Neural cell (in vitro differentiated cells): ENCODE data around the gene SLC44A1. TPM values are rescaled to one million over a fixed set of nuclear protein-coding genes. Genes with fewer than 3 reads are reported as not detected.

ENCODE experiments used
- H2AFZ ChIP-seq: fragments of 200-600, 300-800 bp; sonication (generic), shearing (Covaris generic); 2 replicates; pipeline ENCODE4 v1.6.0; 2014; ENCODE audit warnings: low read depth, mild to moderate bottlenecking, antibody characterized with exemption, low read length, moderate library complexity
- H3F3A ChIP-seq: fragments of 200-600 bp; shearing (Covaris generic); 2 replicates; pipeline ENCODE4 v1.6.1; 2016; ENCODE audit warnings: mild to moderate bottlenecking, moderate library complexity, mixed read lengths, antibody characterized with exemption, low read length; ENCODE audit not compliant: insufficient read depth, poor library complexity, severe bottlenecking
- H3K27ac ChIP-seq: fragments of 200-600, 300-800 bp; sonication (generic), shearing (Covaris generic); 2 replicates; pipeline ENCODE4 v1.5.1; 2014; ENCODE audit warnings: mild to moderate bottlenecking, low read length, moderate library complexity
- H3K27me3 ChIP-seq: fragments of 300-800, 200-600 bp; sonication (generic), shearing (Covaris generic); 2 replicates; pipeline ENCODE4 v1.6.0; 2014; ENCODE audit warnings: mild to moderate bottlenecking, low read depth, low read length, moderate library complexity; ENCODE audit not compliant: insufficient read depth
- H3K36me3 ChIP-seq: fragments of 300-800, 200-600 bp; sonication (generic), shearing (Covaris generic); 2 replicates; pipeline ENCODE4 v1.5.1; 2014; ENCODE audit warnings: mild to moderate bottlenecking, antibody characterized with exemption, low read length, moderate library complexity; ENCODE audit not compliant: insufficient read depth
- H3K4me2 ChIP-seq: fragments of 300-800, 200-600 bp; sonication (generic), shearing (Covaris generic); 2 replicates; pipeline ENCODE4 v1.6.0; 2014; ENCODE audit warnings: mild to moderate bottlenecking, low read length
- H3K4me3 ChIP-seq: fragments of 300-800, 200-600 bp; sonication (generic), shearing (Covaris generic); 2 replicates; pipeline ENCODE4 v1.5.1; 2014; ENCODE audit warnings: mild to moderate bottlenecking, low read length, moderate library complexity
- H3K79me2 ChIP-seq: fragments of 200-600 bp; shearing (Covaris generic); replicated peaks from 2 replicates; pipeline ENCODE4 v1.6.0; 2014; ENCODE audit warnings: mild to moderate bottlenecking, low read length, moderate library complexity; ENCODE audit not compliant: insufficient read depth
- H3K9ac ChIP-seq: fragments of 300-800, 200-600 bp; sonication (generic), shearing (Covaris generic); 2 replicates; pipeline ENCODE4 v1.6.1; 2016; ENCODE audit warnings: mild to moderate bottlenecking, low read length, mixed read lengths
- H3K9me2 ChIP-seq: fragments of 200-600 bp; shearing (Covaris generic); 2 replicates; pipeline ENCODE4 v1.6.1; 2016; ENCODE audit warnings: mild to moderate bottlenecking, low read length, mixed read lengths; ENCODE audit not compliant: insufficient read depth
- H3K9me3 ChIP-seq: fragments of 200-600, 300-800 bp; sonication (generic), shearing (Covaris generic); 2 replicates; pipeline ENCODE4 v1.6.1; 2016; ENCODE audit warnings: mild to moderate bottlenecking, mixed run types, low read length, moderate library complexity, mixed read lengths
- H4K20me1 ChIP-seq: fragments of 200-600 bp; shearing (Covaris generic); 2 replicates; pipeline ENCODE4 v1.6.1; 2016; ENCODE audit warnings: mild to moderate bottlenecking, mixed run types; ENCODE audit not compliant: insufficient read depth
- EP300 ChIP-seq: fragments of 450-650 bp; conservative IDR thresholded peaks from 2 replicates; pipeline ENCODE4 v1.6.1; 2014; ENCODE audit warnings: antibody characterized with exemption, mild to moderate bottlenecking, moderate library complexity; ENCODE audit not compliant: poor library complexity, severe bottlenecking
- EZH2 ChIP-seq: fragments of 200-600, 300-800 bp; shearing (Covaris generic), sonication (generic); IDR thresholded peaks from 2 replicates; pipeline ENCODE4 v1.6.1; 2014; ENCODE audit warnings: antibody characterized with exemption, low read length, borderline replicate concordance, mild to moderate bottlenecking; ENCODE audit not compliant: insufficient read depth, poor library complexity, severe bottlenecking
- MXI1 ChIP-seq: fragments of 450-650 bp; conservative IDR thresholded peaks from 2 replicates; pipeline ENCODE4 v1.6.1; 2014; ENCODE audit warnings: antibody characterized with exemption, mild to moderate bottlenecking; ENCODE audit not compliant: poor library complexity, severe bottlenecking
- POLR2AphosphoS5 ChIP-seq: IDR thresholded peaks from 2 replicates; pipeline ENCODE4 v1.6.1; 2012
- RAD21 ChIP-seq: fragments of 450-650 bp; conservative IDR thresholded peaks from 2 replicates; pipeline ENCODE4 v1.6.1; 2014; ENCODE audit warnings: antibody characterized with exemption, mild to moderate bottlenecking, moderate library complexity
- SMC3 ChIP-seq: fragments of 450-650 bp; conservative IDR thresholded peaks from 2 replicates; pipeline ENCODE4 v1.6.1; 2014; ENCODE audit warnings: antibody characterized with exemption, mild to moderate bottlenecking, moderate library complexity; ENCODE audit not compliant: poor library complexity
- TAF1 ChIP-seq: IDR thresholded peaks from 2 replicates; pipeline ENCODE4 v1.6.1; 2012; ENCODE audit warnings: low read depth
- polyA plus RNA-seq: library from polyadenylated mRNA; depleted of rRNA; stranded (reverse); fragments of >200 nt; gene quantifications from 2 replicates; pipeline ENCODE4 v1.2.3, GENCODE V29; 2014
- TF ChIP-seq, protein P1 (sequence below): IDR thresholded peaks from 2 replicates; pipeline ENCODE4 v1.6.1; 2012; ENCODE audit warnings: borderline replicate concordance
- TF ChIP-seq, protein P2 (sequence below): fragments of 450-650 bp; IDR thresholded peaks from 2 replicates; pipeline ENCODE4 v1.5.1; 2014; ENCODE audit warnings: antibody characterized with exemption, mild to moderate bottlenecking, moderate library complexity; ENCODE audit not compliant: poor library complexity, severe bottlenecking

SLC44A1 gene
- polyA plus RNA-seq, 1 donor from 2014 or later: 3.9 TPM

DNA sequence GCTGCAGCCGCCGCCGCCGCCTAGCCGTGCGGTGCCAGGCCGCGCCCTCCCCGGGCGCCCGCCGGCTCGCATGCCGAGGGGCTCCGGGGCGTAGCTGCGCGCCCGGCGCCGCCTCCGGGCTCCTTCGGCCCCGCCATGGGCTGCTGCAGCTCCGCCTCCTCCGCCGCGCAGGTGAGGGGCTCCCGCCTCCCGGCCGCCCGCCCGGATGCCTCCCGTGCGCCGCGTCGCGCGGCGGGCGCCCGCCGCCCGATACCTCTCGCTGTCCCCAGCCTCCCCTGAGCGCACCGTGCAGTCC, 230 bp downstream of the SLC44A1 start:
- Histone ChIP-seq H3K4me2 (no peak overlapping the region), H3F3A (no peaks in the 10 kb centered on the region), H2AFZ (peak overlapping the region; percentile 78), H3K9me2 (no peaks in the 10 kb centered on the region), H3K9ac (peak overlapping the region; percentile 74), H3K9me3 (no peaks in the 10 kb centered on the region), H4K20me1 (no peaks in the 10 kb centered on the region), H3K27ac (no peak overlapping the region), H3K79me2 (peaks cover 3% of the 10 kb centered on the region), H3K36me3 (no peaks in the 10 kb centered on the region), H3K27me3 (peaks cover 10% of the 10 kb centered on the region), H3K4me3 (peak overlapping the region; percentile 92)
- TF ChIP-seq, protein P1, sequence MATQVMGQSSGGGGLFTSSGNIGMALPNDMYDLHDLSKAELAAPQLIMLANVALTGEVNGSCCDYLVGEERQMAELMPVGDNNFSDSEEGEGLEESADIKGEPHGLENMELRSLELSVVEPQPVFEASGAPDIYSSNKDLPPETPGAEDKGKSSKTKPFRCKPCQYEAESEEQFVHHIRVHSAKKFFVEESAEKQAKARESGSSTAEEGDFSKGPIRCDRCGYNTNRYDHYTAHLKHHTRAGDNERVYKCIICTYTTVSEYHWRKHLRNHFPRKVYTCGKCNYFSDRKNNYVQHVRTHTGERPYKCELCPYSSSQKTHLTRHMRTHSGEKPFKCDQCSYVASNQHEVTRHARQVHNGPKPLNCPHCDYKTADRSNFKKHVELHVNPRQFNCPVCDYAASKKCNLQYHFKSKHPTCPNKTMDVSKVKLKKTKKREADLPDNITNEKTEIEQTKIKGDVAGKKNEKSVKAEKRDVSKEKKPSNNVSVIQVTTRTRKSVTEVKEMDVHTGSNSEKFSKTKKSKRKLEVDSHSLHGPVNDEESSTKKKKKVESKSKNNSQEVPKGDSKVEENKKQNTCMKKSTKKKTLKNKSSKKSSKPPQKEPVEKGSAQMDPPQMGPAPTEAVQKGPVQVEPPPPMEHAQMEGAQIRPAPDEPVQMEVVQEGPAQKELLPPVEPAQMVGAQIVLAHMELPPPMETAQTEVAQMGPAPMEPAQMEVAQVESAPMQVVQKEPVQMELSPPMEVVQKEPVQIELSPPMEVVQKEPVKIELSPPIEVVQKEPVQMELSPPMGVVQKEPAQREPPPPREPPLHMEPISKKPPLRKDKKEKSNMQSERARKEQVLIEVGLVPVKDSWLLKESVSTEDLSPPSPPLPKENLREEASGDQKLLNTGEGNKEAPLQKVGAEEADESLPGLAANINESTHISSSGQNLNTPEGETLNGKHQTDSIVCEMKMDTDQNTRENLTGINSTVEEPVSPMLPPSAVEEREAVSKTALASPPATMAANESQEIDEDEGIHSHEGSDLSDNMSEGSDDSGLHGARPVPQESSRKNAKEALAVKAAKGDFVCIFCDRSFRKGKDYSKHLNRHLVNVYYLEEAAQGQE: no peak
- peak; percentile 26 for TF ChIP-seq MXI1

DNA sequence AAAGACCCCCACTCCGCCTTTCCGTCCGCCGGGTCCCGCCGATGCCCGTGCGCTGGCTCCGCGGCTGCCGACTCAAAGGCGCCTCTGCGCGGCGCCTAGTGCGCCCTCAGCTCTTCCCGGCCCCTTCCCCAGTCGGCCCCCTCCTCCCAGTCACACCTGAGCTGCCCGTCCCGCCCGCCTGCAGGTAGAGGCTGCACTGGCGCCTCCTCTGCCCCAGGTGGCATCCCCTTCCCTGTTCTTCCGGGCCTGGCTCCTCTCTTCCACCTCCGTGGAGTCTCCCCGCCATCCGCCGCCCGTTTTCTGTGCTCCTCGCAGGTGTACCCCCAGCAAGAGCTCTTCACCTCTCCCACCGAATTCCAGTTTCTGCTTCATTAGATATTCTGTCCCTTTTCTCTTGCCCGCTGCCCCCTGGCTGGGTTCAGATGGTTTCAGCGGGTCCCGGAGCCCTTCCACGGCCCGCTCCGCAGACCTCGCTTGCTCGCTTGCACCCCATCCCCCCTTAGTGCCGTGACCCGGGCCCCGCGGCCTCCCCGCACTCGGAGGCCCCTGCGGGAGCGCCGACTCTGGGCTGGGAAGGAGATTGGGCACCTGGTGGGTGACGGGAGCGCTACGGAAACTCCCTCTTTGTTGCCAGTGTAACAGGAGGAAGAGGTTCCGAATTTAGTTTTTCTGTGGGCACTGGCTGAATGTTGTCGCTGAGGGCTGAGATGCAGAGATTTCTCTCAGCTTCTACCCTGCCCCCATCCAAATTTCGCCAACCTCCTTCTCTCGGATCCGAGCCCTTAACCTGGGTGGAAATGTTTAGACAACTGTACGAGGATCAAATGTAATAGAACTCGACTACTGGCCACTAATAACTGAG, 809 bp downstream of the SLC44A1 start:
- Histone ChIP-seq H3K4me3 (peak overlapping the region; percentile 92), H3K4me2 (peak overlapping the region; percentile 76), H3K36me3 (no peaks in the 10 kb centered on the region), H3K27ac (no peak overlapping the region), H4K20me1 (no peaks in the 10 kb centered on the region), H3K9me3 (no peaks in the 10 kb centered on the region), H3K9ac (peak overlapping the region; percentile 74), H3K79me2 (peaks cover 3% of the 10 kb centered on the region), H3K9me2 (no peaks in the 10 kb centered on the region), H2AFZ (peak overlapping the region; percentile 78), H3K27me3 (peaks cover 10% of the 10 kb centered on the region), H3F3A (no peaks in the 10 kb centered on the region)
- TF ChIP-seq EZH2: no peak
- TF ChIP-seq TAF1: no peak
- TF ChIP-seq, protein P2, sequence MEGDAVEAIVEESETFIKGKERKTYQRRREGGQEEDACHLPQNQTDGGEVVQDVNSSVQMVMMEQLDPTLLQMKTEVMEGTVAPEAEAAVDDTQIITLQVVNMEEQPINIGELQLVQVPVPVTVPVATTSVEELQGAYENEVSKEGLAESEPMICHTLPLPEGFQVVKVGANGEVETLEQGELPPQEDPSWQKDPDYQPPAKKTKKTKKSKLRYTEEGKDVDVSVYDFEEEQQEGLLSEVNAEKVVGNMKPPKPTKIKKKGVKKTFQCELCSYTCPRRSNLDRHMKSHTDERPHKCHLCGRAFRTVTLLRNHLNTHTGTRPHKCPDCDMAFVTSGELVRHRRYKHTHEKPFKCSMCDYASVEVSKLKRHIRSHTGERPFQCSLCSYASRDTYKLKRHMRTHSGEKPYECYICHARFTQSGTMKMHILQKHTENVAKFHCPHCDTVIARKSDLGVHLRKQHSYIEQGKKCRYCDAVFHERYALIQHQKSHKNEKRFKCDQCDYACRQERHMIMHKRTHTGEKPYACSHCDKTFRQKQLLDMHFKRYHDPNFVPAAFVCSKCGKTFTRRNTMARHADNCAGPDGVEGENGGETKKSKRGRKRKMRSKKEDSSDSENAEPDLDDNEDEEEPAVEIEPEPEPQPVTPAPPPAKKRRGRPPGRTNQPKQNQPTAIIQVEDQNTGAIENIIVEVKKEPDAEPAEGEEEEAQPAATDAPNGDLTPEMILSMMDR: peak; percentile 58
- no peak for TF ChIP-seq EP300
- TF ChIP-seq, protein P1: no peak
- TF ChIP-seq POLR2AphosphoS5: peak; percentile 21
- no peak for TF ChIP-seq SMC3
- TF ChIP-seq MXI1: no peak
- TF ChIP-seq RAD21: no peak
